ENCODE data around the gene PACS1. TPM values are rescaled to one million over a fixed set of nuclear protein-coding genes. Genes with fewer than 3 reads are reported as not detected.

The PACS1 gene
- total RNA-seq, 1 experiment from 2014 or later, result 91.8 TPM

- POLR2A ChIA-PET, result interaction anchor here (0.7 kb wide), 1 partner anchor 148 kb away, joined by 10 read pairs; no protein-coding TSS in a partner anchor
- DNase-seq (ENCODE audit: low read depth, low spot score), result no peak
- Histone ChIP-seq H3K4me1 (ENCODE audit: control insufficient read depth, insufficient read depth, low read length) (peaks cover 10% of the 10 kb centered on the region; the same call in 1 of the 2 replicates), H3K9me3 (ENCODE audit: control insufficient read depth, insufficient read depth, low read depth, low read length) (no peaks in the 10 kb centered on the region), H3K36me3 (ENCODE audit: control insufficient read depth, insufficient read depth, low read length) (no peaks in the 10 kb centered on the region), H3K27ac (ENCODE audit: low read length) (no peak overlapping the region), H3K27me3 (ENCODE audit: control insufficient read depth, insufficient read depth, low read length) (no peaks in the 10 kb centered on the region), H3K4me3 (ENCODE audit: low read depth in 2 of 2, low read length in 2 of 2) (no peak overlapping the region)
- BruUV-seq (replicated peaks), result no TSS peak
- intact Hi-C loops (cut with micrococcal nuclease; ENCODE audit: unreplicated experiment) (loop anchor here (5.0 kb wide), 1 partner anchor 54 kb away; no protein-coding TSS in a partner anchor), in situ Hi-C loops (cut with HindIII; ENCODE audit: low pct_unique_long_range_greater_than_20kb, low sequenced_read_pairs) (no loop called here)
- no peak for TF ChIP-seq REST (IDR thresholded peaks at IDR 0.05; ENCODE audit: insufficient read depth in 1 of 2, low read depth in 2 of 2, low read length in 1 of 2)
- TF ChIP-seq SIN3A (IDR thresholded peaks at IDR 0.05; ENCODE audit: borderline replicate concordance, insufficient read depth, low read depth, low read length), result no peak
- no peak for TF ChIP-seq TCF7L2 (IDR thresholded peaks at IDR 0.05; ENCODE audit: low read depth, low read length)
- TF ChIP-seq CTCF (IDR thresholded peaks at IDR 0.05), result no peak
- TF ChIP-seq POLR2AphosphoS5 (IDR thresholded peaks at IDR 0.05; ENCODE audit: low read depth, low read length), result no peak
- ATAC-seq, result no peak
- CTCF ChIA-PET, result interaction anchor here (0.7 kb wide), 1 partner anchor 18 kb away, joined by 4 read pairs; no protein-coding TSS in a partner anchor
Observed at GRCh38 chr11:66136752-66137123, 66.7 kb downstream of the PACS1 start.

- H3K36me3 ChIP-seq (ENCODE audit: control insufficient read depth, insufficient read depth, low read length), result no peaks in the 10 kb centered on the region
- no peak overlapping the region for H3K4me3 ChIP-seq (ENCODE audit: low read depth in 2 of 2, low read length in 2 of 2)
- CTCF ChIA-PET, result no interaction called here
- POLR2A ChIA-PET, result no interaction called here
- BruUV-seq (replicated peaks), result no TSS peak
- no peaks in the 10 kb centered on the region for H3K9me3 ChIP-seq (ENCODE audit: control insufficient read depth, insufficient read depth, low read depth, low read length)
- in situ Hi-C loops (cut with HindIII; ENCODE audit: low pct_unique_long_range_greater_than_20kb, low sequenced_read_pairs), result no loop called here
- H3K4me1 ChIP-seq (ENCODE audit: control insufficient read depth, insufficient read depth, low read length), result peaks cover 14% of the 10 kb centered on the region
- no peak for DNase-seq (ENCODE audit: low read depth, low spot score)
- H3K27ac ChIP-seq (ENCODE audit: low read length), result no peak overlapping the region
- intact Hi-C loops (cut with micrococcal nuclease; ENCODE audit: unreplicated experiment), result loop anchor here (5.0 kb wide), 1 partner anchor 58 kb away; no protein-coding TSS in a partner anchor
- H3K27me3 ChIP-seq (ENCODE audit: control insufficient read depth, insufficient read depth, low read length), result no peaks in the 10 kb centered on the region
- no peak for ATAC-seq
- no peak for TF ChIP-seq SIN3A (IDR thresholded peaks at IDR 0.05; ENCODE audit: borderline replicate concordance, insufficient read depth, low read depth, low read length)
- TF ChIP-seq POLR2AphosphoS5 (IDR thresholded peaks at IDR 0.05; ENCODE audit: low read depth, low read length), result no peak
- no peak for TF ChIP-seq TCF7L2 (IDR thresholded peaks at IDR 0.05; ENCODE audit: low read depth, low read length)
- TF ChIP-seq REST (IDR thresholded peaks at IDR 0.05; ENCODE audit: insufficient read depth in 1 of 2, low read depth in 2 of 2, low read length in 1 of 2), result no peak
- no peak for TF ChIP-seq CTCF (IDR thresholded peaks at IDR 0.05)
Observed at GRCh38 chr11:66139817-66140404, 69.8 kb downstream of the PACS1 start.

All from Panc1 (cell line).